Upper lobe of left lung (tissue), 4 donors: ENCODE results near the gene LPCAT1.

ENCODE experiments used
- POLR2AphosphoS5 ChIP-seq, 2 donors: sonication (generic); formaldehyde crosslinking; IDR thresholded peaks; one replicate each; pipeline ENCODE4 v1.5.1; 2017; ENCODE audit warnings: antibody characterized with exemption in 2 of 2
- TF ChIP-seq, protein P1 (sequence below), 6 experiments: fragments of 450-650 bp in 4 of 6; fragments of 200-600 bp in 2 of 6; sonication (generic) in 2 of 6; IDR thresholded peaks; one replicate each; pipeline ENCODE4 v1.5.1; 2016 to 2019; ENCODE audit warnings: antibody characterized with exemption in 6 of 6

DNA sequence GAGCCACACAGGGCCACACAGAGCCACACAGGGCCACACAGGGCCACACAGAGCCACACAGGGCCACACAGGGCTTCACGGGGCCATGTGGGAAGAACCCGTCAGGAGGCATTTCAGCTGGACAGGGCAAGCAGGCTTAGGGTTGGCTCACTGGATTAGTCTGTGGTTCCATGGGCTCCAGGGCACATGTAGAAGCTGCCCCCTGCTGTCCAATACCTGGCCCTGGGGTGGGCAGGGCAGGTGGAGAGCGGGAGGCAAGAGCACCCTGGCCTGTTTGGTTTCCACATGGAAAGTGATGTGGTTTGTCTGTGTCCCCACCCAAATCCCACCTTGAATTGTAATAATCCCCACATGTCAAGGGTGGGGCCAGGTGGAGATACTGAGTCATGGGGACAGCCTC lies 16.4 kb upstream of the LPCAT1 start:
- TF ChIP-seq POLR2AphosphoS5 (IDR thresholded peaks at IDR 0.05) = no peak
- TF ChIP-seq, protein P1, sequence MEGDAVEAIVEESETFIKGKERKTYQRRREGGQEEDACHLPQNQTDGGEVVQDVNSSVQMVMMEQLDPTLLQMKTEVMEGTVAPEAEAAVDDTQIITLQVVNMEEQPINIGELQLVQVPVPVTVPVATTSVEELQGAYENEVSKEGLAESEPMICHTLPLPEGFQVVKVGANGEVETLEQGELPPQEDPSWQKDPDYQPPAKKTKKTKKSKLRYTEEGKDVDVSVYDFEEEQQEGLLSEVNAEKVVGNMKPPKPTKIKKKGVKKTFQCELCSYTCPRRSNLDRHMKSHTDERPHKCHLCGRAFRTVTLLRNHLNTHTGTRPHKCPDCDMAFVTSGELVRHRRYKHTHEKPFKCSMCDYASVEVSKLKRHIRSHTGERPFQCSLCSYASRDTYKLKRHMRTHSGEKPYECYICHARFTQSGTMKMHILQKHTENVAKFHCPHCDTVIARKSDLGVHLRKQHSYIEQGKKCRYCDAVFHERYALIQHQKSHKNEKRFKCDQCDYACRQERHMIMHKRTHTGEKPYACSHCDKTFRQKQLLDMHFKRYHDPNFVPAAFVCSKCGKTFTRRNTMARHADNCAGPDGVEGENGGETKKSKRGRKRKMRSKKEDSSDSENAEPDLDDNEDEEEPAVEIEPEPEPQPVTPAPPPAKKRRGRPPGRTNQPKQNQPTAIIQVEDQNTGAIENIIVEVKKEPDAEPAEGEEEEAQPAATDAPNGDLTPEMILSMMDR (IDR thresholded peaks at IDR 0.05) = peak in 2 of 6 experiments; percentile 41
